ENCODE data around the gene CFAP100.

Gene CFAP100

GRCh38 chr3:126441256-126441880 is 46.7 kb downstream of the CFAP100 start:
- no peak for TF ChIP-seq CTCF (IDR thresholded peaks at IDR 0.05; ENCODE audit: control insufficient read depth, insufficient read depth, low read depth, low read length, missing control alignments)
- DNase-seq (ENCODE audit: low read depth) = no peak
- H3K4me3 ChIP-seq (ENCODE audit: control insufficient read depth, low read depth, low read length) = no peak overlapping the region

- DNase-seq (ENCODE audit: low read depth) = no peak
- TF ChIP-seq CTCF (IDR thresholded peaks at IDR 0.05; ENCODE audit: control insufficient read depth, insufficient read depth, low read depth, low read length, missing control alignments) = no peak
- no peak overlapping the region for H3K4me3 ChIP-seq (ENCODE audit: control insufficient read depth, low read depth, low read length)
These were observed 47.6 kb downstream of the CFAP100 start for GRCh38 chr3:126442094-126442855.

GRCh38 chr3:126442856-126443242 is 48.1 kb downstream of the CFAP100 start:
- no peak for TF ChIP-seq CTCF (IDR thresholded peaks at IDR 0.05; ENCODE audit: control insufficient read depth, insufficient read depth, low read depth, low read length, missing control alignments)
- no peak for DNase-seq (ENCODE audit: low read depth)
- H3K4me3 ChIP-seq (ENCODE audit: control insufficient read depth, low read depth, low read length) = no peak overlapping the region

GRCh38 chr3:126445506-126445905 is 50.8 kb downstream of the CFAP100 start:
- no peak for TF ChIP-seq CTCF (IDR thresholded peaks at IDR 0.05; ENCODE audit: control insufficient read depth, insufficient read depth, low read depth, low read length, missing control alignments)
- H3K4me3 ChIP-seq (ENCODE audit: control insufficient read depth, low read depth, low read length) = no peak overlapping the region
- no peak for DNase-seq (ENCODE audit: low read depth)

GRCh38 chr3:126446301-126446700 is 51.6 kb downstream of the CFAP100 start:
- no peak for DNase-seq (ENCODE audit: low read depth)
- no peak overlapping the region for H3K4me3 ChIP-seq (ENCODE audit: control insufficient read depth, low read depth, low read length)
- TF ChIP-seq CTCF (IDR thresholded peaks at IDR 0.05; ENCODE audit: control insufficient read depth, insufficient read depth, low read depth, low read length, missing control alignments) = no peak

- no peak for TF ChIP-seq CTCF (IDR thresholded peaks at IDR 0.05; ENCODE audit: control insufficient read depth, insufficient read depth, low read depth, low read length, missing control alignments)
- no peak for DNase-seq (ENCODE audit: low read depth)
- no peak overlapping the region for H3K4me3 ChIP-seq (ENCODE audit: control insufficient read depth, low read depth, low read length)
These were observed 52.1 kb downstream of the CFAP100 start for GRCh38 chr3:126446791-126447190.

Measured in AG09309 (cell line).